Stimulated activated CD4-positive, alpha-beta T cell treated with anti-CD3 and anti-CD28 coated beads, TNF-alpha, amount 100 ng/mL, for 24 hours (primary cell): ENCODE results near the gene NRP1.
A peak's percentile ranks its signal among the peaks of the same experiment; 100 is the strongest.

Experiments used
- DNase-seq, 3 experiments: peaks; one replicate each; pipeline ENCODE4 v3.0.0-alpha.2; 2020; ENCODE audit warnings: low read depth in 3 of 3

NRP1 gene

GRCh38 chr10:33262871-33263270 is 71.6 kb downstream of the NRP1 start:
- DNase-seq: no peak

DNA sequence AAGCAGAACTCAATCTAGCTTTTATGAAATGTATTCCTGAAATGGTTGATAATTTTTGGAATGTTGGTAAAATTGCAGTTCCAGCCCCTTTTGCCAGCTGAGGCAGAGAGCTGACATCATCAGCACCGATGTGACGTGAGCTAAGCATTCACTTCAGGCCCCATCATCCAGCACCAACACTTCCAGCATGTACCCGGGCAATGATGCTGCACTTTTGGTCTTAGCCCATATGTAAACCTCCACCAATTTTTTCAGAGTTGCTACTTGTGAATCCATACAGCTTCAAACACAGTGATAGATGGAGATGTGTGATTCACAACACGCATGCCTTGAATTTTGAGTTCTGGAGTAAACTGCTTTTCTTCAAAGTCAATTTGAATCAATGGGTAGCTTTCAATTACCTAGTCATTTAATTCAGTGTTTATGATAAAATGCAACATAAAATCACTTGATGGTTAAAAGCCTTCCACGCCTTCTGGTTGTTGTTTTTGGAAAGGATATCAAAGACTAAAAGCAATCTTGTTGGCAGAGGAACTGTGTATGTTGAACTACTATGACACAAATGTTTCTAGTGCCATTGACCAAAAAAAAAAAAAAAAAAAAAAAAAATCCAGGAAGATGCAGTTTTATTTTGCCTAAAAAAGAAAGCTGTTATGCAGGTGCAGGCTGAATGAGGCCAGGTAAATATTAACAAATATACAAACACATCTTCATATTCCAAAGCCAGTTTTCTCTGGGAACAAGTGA is 73.9 kb downstream of the NRP1 start:
- no peak for DNase-seq

- DNase-seq: no peak
These were observed 75.5 kb downstream of the NRP1 start for GRCh38 chr10:33258967-33259366.

- DNase-seq: no peak
These were observed 76.9 kb downstream of the NRP1 start for GRCh38 chr10:33257439-33258080.

GRCh38 chr10:33256458-33256857 is 78.0 kb downstream of the NRP1 start:
- no peak for DNase-seq

- DNase-seq: no peak
These were observed 79.8 kb downstream of the NRP1 start for GRCh38 chr10:33254556-33255160.

DNA sequence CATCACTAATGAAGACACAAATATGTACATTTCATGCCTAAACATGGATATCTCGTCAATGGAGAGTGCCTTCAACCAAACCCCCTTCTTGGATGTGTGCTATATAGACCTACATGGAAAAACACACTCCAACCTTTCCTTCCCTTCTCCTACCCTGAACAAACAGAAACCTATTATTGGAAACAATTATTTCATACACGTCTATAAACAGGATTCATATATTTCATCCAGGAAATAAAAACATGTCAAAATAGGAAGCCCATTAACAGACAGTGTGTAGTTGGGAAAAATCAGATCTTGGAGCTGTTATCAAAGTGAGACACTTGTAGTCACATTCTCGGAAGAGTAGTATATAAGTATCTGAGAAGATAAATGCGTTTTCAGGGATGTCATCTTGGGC is 81.1 kb downstream of the NRP1 start:
- DNase-seq: no peak

DNA sequence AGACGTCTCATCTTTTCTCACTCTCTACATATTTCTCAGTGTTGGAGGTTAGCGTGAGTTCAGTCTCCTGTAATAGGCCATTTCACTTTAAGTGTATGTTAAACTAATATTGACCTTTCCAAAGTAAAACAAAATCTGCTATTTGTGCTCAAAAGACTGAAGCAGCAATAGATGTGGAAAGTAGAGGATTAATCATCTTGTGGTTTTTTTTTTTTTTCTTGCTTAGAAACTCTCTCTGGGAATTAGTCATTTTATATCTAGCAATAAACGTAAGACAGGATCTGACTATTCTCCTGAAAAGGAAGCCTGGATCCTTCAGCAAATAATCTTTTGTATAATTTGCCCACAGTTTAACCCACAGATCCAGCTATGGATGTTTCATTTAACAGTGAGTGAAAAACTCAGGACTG is 81.7 kb downstream of the NRP1 start:
- no peak for DNase-seq

GRCh38 chr10:33252324-33252723 is 82.1 kb downstream of the NRP1 start:
- peak in 1 of 3 experiments; percentile 7 for DNase-seq

- no peak for DNase-seq
These were observed 84.7 kb downstream of the NRP1 start for GRCh38 chr10:33249659-33250345.

GRCh38 chr10:33249137-33249536 is 85.3 kb downstream of the NRP1 start:
- DNase-seq: no peak

DNA sequence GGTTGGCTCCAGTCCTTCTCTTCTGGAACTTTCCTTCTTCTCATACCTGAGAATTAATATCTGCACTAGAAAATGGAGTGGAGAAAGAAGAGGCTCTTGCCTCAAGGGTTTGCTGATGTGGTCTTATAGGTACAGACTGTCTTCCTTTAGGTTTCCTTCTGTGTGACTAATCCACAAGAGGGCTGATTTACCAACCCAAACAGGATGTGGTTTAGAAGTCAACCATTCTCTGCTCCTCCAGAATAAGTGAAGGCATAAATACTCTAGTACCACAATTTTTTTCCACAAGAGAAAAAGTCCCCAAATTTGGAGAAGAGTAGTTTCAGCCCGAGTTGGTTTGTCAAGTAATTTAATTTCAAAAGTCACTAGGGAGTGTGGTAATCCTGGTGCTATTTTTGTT is 85.8 kb downstream of the NRP1 start:
- no peak for DNase-seq

- DNase-seq: no peak
These were observed 87.1 kb downstream of the NRP1 start for GRCh38 chr10:33247221-33247922.

DNA sequence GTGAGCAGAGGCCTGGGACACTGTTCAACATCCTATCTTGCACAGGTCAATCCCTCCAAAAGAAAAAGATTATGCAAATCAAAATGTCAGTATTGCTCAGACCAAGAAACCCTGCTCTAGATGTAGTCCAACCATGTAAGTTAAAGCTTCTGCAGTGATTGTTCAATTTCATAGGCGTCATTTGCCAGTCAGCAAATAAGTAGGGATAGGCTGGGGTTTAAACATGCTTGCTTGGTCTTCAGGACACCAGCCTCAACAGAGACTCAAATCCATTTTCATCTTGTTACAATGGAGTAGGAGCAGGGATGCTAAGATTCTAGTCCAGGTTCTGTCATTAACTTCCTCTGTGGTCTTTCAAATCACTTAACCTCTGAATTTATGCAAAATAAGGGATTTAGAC is 89.1 kb downstream of the NRP1 start:
- DNase-seq: no peak

DNA sequence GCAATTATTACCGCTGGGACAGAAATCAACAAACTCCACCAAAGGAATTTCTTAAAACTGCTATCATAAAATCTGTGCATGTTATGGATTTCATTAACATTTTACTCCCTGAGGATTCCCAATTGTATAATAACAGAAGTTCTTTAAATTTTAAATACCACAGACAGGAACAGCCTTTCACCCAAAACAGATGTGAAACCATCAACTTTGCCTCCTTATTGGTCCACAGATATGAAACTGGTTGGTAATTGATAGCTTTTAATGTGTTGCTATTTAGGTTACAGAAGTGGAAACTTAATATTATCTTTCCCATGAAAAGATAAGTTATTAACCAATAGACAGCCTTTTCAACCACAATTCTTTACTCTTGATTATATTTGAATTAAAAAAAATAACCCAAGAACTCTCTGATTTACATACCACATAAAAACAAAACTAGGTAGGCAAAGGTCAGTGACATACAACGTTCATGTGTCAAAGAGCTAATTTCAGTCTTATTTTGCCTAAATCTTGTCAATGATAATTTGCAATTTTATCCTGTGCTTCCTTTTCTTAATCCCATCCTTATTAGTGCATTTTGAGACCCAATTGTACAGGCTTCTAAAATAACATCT is 90.0 kb downstream of the NRP1 start:
- DNase-seq: no peak

- no peak for DNase-seq
These were observed 90.8 kb downstream of the NRP1 start for GRCh38 chr10:33243703-33244102.

DNA sequence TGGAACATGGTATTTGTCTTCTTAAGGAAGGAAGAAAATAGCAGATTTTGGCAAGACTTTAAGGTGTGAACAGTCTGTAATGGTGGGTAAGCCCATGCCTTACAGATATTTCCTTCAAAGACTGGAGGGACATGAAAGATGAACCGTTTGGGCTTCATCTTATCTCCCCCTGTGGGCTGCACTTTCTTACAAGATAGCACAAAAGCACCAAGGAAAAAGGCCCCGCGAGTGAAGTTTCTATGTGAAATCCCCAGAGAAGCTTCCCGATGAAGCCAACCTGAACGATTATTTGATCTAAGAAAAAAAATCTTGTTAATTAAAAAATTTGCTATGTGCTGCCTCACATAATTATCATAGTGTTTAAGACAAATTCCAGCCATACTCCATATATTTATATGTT is 91.5 kb downstream of the NRP1 start:
- no peak for DNase-seq

- no peak for DNase-seq
These were observed 93.1 kb downstream of the NRP1 start for GRCh38 chr10:33241351-33241750.

DNA sequence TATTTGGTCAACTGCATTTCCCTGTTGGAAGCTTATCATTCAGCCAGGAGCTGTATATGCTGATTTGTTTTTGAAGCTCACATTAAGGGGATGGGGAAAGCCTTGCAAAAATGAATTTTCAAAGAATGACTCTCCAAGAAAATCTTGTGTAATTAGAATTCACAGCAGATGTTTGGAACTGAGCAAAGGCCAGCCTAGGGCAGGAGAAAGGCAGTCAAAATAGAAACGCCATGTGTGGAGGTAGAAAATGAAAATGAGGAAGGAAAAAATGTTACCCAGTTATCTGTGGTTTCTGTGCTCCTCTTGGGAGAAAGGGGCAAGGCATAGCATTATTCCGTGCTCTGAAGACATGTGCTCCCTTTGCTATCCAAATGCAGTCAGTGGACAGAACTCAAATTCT is 93.5 kb downstream of the NRP1 start:
- DNase-seq: no peak

- no peak for DNase-seq
These were observed 94.2 kb downstream of the NRP1 start for GRCh38 chr10:33240258-33240657.

DNA sequence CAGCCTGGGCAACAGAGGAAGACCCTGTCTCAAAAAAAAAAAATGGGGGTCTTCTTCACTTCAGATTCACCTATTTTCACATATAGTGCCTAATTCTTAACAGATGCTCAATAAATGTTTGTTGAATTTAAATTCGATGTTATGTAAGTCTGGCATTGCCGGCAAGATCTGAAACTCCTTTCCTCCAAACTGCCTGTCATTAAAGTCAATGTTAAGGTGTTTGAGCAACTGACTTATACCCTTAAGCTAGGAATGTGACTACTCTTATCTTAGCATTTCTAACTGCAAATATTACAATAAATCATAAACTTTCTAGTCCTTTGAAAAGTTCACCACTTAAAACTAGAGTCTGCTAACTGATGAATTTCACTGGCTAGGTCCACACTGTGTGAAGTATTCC is 95.2 kb downstream of the NRP1 start:
- DNase-seq: no peak

DNA sequence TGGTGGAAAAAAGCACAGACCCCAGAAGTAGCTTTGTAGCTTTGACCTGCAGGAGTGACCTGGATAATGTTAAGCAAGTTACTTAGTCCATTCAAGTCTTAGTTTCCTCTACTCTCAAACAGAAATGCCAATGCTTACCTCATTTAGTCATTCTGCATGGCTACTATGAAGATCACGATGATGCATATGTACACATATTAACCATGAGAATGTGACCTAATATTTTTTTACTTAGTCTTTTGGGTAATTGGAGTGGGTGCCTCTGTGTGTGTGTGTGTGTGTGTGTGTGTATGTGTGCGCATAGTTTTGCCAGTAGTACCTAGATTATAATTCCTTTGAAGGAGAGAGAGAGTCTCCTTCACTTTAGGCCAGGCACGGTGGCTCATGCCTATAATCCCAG is 95.8 kb downstream of the NRP1 start:
- no peak for DNase-seq
